GM10847 (cell line): ENCODE data around the gene AFF3.

ENCODE experiments used
- POLR2A ChIP-seq: IDR thresholded peaks from 2 replicates; pipeline ENCODE4 v1.6.1; 2011; ENCODE audit not compliant: insufficient read length; ENCODE audit errors: extremely low read depth

AFF3 gene

DNA sequence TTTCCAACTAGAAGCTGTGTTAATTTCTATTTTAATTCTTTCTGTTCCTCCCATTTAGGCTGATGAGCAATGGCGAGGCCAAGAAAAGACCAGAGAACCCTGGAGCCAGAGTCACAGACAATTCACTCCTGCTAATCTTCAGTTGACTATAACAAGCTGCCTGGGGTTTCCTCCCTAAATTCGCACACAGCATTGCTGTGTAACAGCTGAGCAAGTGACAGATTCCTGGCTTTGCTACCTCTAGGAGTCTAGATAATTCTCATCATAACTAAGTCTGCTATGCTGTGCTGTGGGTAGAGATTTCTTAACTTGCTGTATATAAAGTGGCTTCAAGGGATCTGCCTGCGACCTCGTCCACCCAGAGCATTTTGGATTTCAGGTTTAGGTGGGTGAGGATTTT lies 521.3 kb downstream of the AFF3 start:
- no peak for TF ChIP-seq POLR2A

- no peak for TF ChIP-seq POLR2A
Measured at GRCh38 chr2:99619151-99619550, 523.2 kb downstream of the AFF3 start.

GRCh38 chr2:99618579-99619097 lies 523.8 kb downstream of the AFF3 start:
- no peak for TF ChIP-seq POLR2A

DNA sequence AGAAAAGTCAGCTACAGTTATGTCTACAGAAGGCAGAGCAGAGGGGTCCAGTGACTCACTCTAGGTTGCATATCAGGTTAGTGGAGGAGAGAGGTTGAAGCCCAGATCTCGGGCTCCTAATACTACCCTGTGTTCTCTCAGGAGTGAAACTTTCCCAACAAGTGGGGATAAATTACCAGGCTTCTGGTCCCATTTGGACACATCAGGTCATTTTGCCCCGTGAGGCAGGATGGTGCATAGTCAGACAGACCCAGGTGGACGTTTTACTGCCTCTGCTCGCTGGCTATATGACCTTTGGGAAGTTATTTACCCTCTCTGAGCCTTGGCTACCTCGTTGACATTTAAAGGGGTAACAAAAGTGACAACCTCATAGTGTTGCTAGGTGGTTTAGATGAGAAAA lies 524.6 kb downstream of the AFF3 start:
- TF ChIP-seq POLR2A, result no peak

DNA sequence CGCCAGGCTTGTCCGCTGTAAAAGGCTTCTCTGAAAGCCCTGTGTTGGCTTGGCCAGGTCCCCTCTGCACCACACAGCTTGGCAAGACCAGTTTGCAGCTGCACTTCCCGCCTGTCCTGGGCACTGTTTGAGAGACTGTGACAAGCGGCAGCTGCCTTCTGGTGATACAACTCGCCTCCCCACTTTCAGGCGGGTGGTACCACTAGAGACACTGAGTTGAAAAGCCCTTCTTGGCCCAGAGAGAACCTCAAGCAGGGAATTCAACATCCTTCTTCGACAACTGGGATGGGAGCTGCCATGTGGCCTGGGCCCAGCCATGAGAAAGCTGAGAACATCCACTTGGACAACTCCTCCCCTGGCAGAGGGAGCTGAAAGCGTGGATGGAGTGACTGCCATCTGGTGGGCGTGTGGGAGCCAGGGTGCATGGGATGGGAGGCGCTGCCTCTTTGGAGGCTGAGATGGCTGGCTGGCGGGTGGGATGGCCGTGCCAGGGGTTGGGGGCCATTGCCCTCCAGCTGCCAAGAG lies 527.1 kb downstream of the AFF3 start:
- no peak for TF ChIP-seq POLR2A

DNA sequence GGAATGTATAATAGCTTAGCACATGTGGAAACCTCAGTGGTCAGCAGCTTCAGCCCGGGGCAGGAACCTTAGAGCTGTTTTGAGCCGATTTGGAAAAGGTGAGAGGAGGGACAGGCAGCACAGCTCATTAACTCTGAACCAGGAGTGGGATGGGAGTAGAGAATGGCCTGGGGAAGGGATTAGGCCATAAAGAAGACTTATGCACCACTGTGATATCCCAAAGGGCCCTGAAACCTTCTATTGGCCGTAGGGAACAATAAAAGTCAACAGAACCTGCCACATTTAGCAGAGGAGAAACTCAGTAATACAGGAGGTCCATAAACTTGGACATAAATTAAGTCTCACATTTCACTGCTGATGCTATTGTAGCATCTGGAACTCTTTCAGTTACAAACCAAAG lies 528.4 kb downstream of the AFF3 start:
- no peak for TF ChIP-seq POLR2A

- no peak for TF ChIP-seq POLR2A
Measured at GRCh38 chr2:99611786-99612185, 530.6 kb downstream of the AFF3 start.

DNA sequence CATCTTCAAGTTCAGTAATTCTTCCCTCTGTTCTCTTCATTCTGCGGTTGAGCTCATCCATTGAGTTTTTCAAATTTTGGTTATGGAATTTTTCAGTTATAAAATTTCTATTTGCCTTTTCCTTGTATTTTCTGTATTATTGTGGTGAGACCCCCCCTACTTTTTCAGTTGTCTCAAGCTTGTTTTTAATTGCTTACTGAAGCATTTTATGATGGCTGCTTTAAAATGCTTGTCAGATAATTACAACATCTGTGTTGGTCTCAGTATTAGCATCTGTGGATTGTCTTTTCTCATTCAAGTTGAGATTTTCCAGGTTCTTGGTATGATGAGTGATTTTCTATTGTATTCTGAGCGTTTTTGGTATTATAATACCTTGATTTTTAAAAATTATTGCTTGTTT lies 531.4 kb downstream of the AFF3 start:
- no peak for TF ChIP-seq POLR2A

GRCh38 chr2:99609851-99610381 lies 532.5 kb downstream of the AFF3 start:
- no peak for TF ChIP-seq POLR2A

GRCh38 chr2:99608861-99609260 lies 533.5 kb downstream of the AFF3 start:
- TF ChIP-seq POLR2A, result no peak

DNA sequence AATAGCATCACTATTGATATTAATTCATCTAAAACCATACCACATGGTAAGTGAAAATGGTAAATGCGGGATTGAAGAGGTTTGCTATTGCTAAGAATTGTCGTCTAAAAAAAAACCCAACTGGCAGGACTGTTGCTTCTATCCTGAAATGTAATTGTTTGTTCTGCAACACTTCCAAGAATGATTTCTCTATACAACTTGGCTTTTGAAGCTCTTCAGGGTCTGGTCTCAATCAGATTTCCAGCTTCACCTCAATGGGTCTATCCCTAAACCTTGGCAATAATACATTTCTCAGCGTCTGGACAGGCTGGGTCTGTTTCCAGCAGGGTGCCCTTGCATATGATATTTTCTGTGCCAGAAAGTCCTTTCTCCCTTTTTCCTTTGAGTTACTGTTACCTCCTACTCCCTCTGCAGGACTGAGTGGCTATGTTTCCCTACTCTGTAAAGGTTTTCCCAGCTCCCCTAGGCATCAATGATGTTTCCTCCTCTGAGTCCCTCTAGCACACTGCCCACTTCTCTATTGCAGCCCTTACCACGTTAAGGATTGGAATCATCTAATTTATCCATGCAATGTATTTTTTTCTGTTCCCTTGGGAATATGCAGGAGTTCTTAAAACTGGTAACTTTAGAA lies 534.4 kb downstream of the AFF3 start:
- TF ChIP-seq POLR2A, result no peak

DNA sequence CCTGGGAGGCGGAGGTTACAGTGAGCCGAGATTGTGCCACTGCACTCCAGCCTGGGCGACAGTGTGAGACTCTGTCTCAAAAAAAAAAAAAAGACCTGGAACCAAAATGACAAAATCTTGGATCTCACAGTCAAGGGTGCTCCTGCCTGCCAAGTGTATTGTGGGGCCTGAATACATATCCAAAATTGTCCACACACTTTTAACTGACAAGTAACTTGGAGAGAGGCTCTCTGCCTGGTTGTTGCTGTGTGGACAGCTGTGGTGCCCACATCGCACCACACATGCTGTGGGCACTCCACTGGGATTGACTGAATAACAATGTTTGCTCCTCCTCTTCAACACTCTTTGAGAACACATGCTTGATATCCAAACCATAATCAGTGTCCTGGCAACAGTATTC lies 534.9 kb downstream of the AFF3 start:
- TF ChIP-seq POLR2A, result no peak

DNA sequence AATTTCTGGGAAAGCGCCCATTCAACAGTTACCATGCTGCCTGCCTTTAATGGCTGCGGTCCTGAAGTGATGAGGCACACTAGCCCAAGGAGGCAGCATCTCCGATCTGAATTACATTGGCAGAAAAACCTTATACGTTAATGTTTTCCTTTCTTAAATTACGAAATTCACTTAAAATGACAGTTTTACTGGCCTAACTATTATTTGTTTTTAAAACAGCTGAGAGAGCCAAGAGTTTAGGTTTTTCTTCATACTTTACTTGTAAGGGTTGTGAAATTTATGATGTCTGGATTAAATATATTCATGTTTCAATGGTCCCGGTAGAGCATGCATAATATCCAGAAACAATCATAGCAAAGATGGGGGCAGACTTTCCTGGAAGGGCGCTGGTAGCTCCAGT lies 537.4 kb downstream of the AFF3 start:
- TF ChIP-seq POLR2A, result no peak

DNA sequence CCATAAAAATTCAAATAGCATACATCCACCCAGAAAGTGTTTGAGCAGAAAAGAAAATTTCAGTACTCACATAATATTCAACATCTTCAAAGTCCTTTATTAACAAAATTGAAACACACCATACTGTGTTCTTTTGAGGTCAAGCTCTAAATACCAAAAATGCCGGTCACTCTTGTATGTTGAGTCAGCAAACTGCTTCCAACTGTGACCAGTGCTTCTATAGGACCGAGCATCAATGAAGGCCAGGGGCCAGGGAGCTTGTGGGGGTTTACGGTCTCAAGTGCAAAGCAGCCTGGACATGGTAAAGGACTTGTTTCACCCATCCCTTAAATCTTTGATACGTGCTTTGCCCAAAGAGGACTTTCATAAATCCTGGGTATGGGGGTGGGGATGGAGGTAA lies 539.9 kb downstream of the AFF3 start:
- TF ChIP-seq POLR2A, result no peak

DNA sequence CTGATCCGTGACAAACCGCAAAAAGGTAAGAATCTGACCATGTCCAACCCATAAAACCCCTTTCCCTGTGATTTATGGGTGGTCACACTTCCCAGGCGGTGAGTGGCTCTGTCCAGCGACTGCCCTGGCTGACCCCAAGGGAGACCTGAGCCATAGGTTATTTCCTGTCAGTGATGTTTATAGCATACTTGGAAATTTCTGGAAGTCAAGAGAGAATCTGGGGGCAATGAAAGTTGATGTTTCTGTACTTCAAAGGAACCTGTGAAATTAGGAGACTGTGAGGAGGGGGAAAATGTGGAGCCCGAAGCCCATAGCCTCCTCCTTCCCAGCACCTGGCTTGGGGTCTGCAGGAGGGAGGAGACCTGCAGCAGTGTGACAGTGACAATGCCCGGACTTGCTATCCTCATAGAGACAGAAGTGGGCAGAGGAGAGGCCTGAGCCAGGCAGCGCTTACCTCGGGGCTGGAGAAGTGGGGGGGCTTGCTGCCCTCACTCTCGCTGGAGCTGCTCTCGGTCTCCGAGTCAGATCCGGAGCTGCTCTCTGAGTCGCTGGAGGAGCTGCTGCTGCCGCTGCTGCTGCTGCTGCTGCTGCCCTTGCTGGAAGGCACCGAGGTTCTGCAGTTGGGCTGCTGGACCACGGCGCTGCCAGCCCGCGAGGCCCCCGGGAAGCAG lies 541.3 kb downstream of the AFF3 start:
- TF ChIP-seq POLR2A, result no peak

GRCh38 chr2:99598441-99598840 lies 543.9 kb downstream of the AFF3 start:
- TF ChIP-seq POLR2A, result no peak
